Ovary (tissue), 3 donors: Measurements from ENCODE around the gene ADARB2.

ENCODE experiments used
- EP300 ChIP-seq: sonication (generic); formaldehyde crosslinking; IDR thresholded peaks from one replicate; pipeline ENCODE4 v1.6.1; 2017; ENCODE audit warnings: antibody characterized with exemption
- POLR2A ChIP-seq: fragments of 450-650 bp; IDR thresholded peaks from one replicate; pipeline ENCODE4 v1.6.1; 2017; ENCODE audit warnings: antibody characterized with exemption, mild to moderate bottlenecking, moderate library complexity
- TF ChIP-seq, protein P1 (sequence below), 3 donors: fragments of 450-650 bp in 2 of 3; fragments of 200-600 bp in 1 of 3; IDR thresholded peaks; one replicate each; pipeline versions ENCODE4 v1.5.1 to v1.8.0; 2016 to 2022; ENCODE audit warnings: antibody characterized with exemption in 3 of 3, mild to moderate bottlenecking in 1 of 3
- donor health status: DM: no; HTN: no; CAD: no.

DNA sequence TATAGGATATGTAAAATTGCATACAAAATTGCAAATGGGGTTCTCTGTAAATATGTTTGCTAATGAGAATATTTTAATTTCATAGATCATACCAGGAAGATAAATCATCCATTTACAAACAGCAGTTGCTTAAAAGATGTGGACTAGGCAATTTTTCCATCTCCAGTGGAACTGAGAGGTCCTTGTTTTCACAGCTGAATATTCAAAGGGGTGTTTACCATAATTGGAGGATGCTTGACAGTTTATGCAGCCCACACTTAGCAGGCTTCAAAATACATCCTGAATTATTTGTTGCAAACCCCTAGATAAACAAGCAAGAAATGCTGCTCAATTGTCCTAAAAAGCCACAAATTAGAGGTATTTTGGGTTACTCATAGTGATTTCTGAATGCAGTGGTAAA is 69.9 kb downstream of the ADARB2 start:
- TF ChIP-seq POLR2A (no peak), EP300 (no peak)
- TF ChIP-seq, protein P1, sequence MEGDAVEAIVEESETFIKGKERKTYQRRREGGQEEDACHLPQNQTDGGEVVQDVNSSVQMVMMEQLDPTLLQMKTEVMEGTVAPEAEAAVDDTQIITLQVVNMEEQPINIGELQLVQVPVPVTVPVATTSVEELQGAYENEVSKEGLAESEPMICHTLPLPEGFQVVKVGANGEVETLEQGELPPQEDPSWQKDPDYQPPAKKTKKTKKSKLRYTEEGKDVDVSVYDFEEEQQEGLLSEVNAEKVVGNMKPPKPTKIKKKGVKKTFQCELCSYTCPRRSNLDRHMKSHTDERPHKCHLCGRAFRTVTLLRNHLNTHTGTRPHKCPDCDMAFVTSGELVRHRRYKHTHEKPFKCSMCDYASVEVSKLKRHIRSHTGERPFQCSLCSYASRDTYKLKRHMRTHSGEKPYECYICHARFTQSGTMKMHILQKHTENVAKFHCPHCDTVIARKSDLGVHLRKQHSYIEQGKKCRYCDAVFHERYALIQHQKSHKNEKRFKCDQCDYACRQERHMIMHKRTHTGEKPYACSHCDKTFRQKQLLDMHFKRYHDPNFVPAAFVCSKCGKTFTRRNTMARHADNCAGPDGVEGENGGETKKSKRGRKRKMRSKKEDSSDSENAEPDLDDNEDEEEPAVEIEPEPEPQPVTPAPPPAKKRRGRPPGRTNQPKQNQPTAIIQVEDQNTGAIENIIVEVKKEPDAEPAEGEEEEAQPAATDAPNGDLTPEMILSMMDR (IDR thresholded peaks at IDR 0.05), result no peak
